PC-3 (cell line): ENCODE results near the gene C11orf86. TPM values are rescaled to one million over a fixed set of nuclear protein-coding genes. Genes with fewer than 3 reads are reported as not detected.
A peak's percentile ranks its signal among the peaks of the same experiment; 100 is the strongest.

Experiments used
- ATAC-seq: fragments of 200-7000 bp; cut with Tn5 transposase; 2 replicates; pipeline ENCODE4 v1.9.1; 2020; ENCODE audit warnings: mild to moderate bottlenecking, moderate library complexity
- BruUV-seq: library from RNA; stranded (reverse); fragments of 400-500 nt; replicated peaks from 2 replicates; lab custom pipeline; 2021; lab: Mats Ljungman, UMichigan
- CTCF ChIA-PET: fragments of 300-600 bp; sonication (Branson Sonifier 250); formaldehyde crosslinking; loops from one replicate; lab custom pipeline; 2022; ENCODE audit warnings: antibody characterized with exemption; lab: Charles Lee
- POLR2A ChIA-PET: fragments of 300-600 bp; sonication (Branson Sonifier 250); formaldehyde crosslinking; loops from one replicate; lab custom pipeline; 2022; ENCODE audit warnings: antibody characterized with exemption; ENCODE audit not compliant: unreplicated experiment; lab: Charles Lee
- DNase-seq: peaks from one replicate; pipeline ENCODE4 v3.0.0-alpha.2; 2015
- H2AFZ ChIP-seq: fragments of 300-600 bp; sonication (generic); 2 replicates; pipeline ENCODE4 v1.6.0; 2016; ENCODE audit warnings: antibody characterized with exemption, low read length
- H3F3A ChIP-seq: fragments of 300-600 bp; sonication (generic); one replicate; pipeline ENCODE4 v1.6.0; 2017; ENCODE audit warnings: antibody characterized with exemption, low read length, control low read depth, mild to moderate bottlenecking; ENCODE audit not compliant: unreplicated experiment
- H3K27ac ChIP-seq: fragments of 300-600 bp; sonication (generic); 2 replicates; pipeline ENCODE4 v1.5.1; 2016; ENCODE audit warnings: mild to moderate bottlenecking, low read length
- H3K27me3 ChIP-seq: fragments of 300-600 bp; sonication (generic); 2 replicates; pipeline ENCODE4 v1.6.1; 2016; ENCODE audit warnings: low read length, mixed read lengths
- H3K36me3 ChIP-seq: fragments of 300-600 bp; sonication (generic); 2 replicates; pipeline ENCODE4 v1.6.1; 2016; ENCODE audit warnings: low read depth, mixed run types, low read length, mixed read lengths
- H3K4me1 ChIP-seq: fragments of 300-600 bp; sonication (generic); 2 replicates; pipeline ENCODE4 v1.5.1; 2016; ENCODE audit warnings: low read length; ENCODE audit not compliant: insufficient read depth
- H3K4me2 ChIP-seq: fragments of 300-600 bp; sonication (generic); 2 replicates; pipeline ENCODE4 v1.6.0; 2016; ENCODE audit warnings: low read length
- H3K4me3 ChIP-seq: fragments of 300-600 bp; sonication (generic); 2 replicates; pipeline ENCODE4 v1.5.1; 2016; ENCODE audit warnings: mild to moderate bottlenecking, low read length, mixed read lengths
- H3K79me2 ChIP-seq: fragments of 300-600 bp; sonication (generic); 2 replicates; pipeline ENCODE4 v1.6.1; 2017; ENCODE audit warnings: low read length, mixed read lengths
- H3K9ac ChIP-seq: fragments of 300-600 bp; sonication (generic); 2 replicates; pipeline ENCODE4 v1.6.0; 2016; ENCODE audit warnings: mild to moderate bottlenecking, low read length
- H3K9me2 ChIP-seq: fragments of 300-600 bp; sonication (generic); replicated peaks from 2 replicates; pipeline ENCODE4 v1.6.1; 2016; ENCODE audit warnings: mixed run types, low read length, mixed read lengths
- H3K9me3 ChIP-seq: fragments of 300-600 bp; sonication (generic); 2 replicates; pipeline ENCODE4 v1.6.1; 2016; ENCODE audit warnings: low read length, mixed read lengths
- H4K20me1 ChIP-seq: fragments of 300-600 bp; sonication (generic); 2 replicates; pipeline ENCODE4 v1.6.1; 2016; ENCODE audit warnings: low read length, mixed read lengths
- CTCF ChIP-seq: fragments of 300-600 bp; sonication (generic); conservative IDR thresholded peaks from 2 replicates; pipeline ENCODE4 v1.5.1; 2017; ENCODE audit warnings: antibody characterized with exemption, low read depth, mild to moderate bottlenecking, low read length
- EZH2 ChIP-seq: fragments of 300-600 bp; sonication (generic); IDR thresholded peaks from one replicate; pipeline ENCODE4 v1.6.1; 2017; ENCODE audit warnings: antibody characterized with exemption, mild to moderate bottlenecking, low read length; ENCODE audit not compliant: unreplicated experiment
- EZH2phosphoT487 ChIP-seq: fragments of 300-600 bp; sonication (generic); IDR thresholded peaks from 2 replicates; pipeline ENCODE4 v1.6.1; 2018; ENCODE audit warnings: mild to moderate bottlenecking, antibody characterized with exemption, low read length, borderline replicate concordance
- intact Hi-C: fragments of 100-400 bp; cut with micrococcal nuclease; formaldehyde crosslinking; loops from 2 replicates; pipeline ENCODE4 v1.9.0; 2023
- total RNA-seq: library from RNA; depleted of rRNA; stranded (reverse); fragments of >200 nt; gene quantifications from 2 replicates; pipeline ENCODE4 v1.2.3, GENCODE V29; 2014

Gene C11orf86
- total RNA-seq, 1 experiment from 2014 or later, result not detected

DNA sequence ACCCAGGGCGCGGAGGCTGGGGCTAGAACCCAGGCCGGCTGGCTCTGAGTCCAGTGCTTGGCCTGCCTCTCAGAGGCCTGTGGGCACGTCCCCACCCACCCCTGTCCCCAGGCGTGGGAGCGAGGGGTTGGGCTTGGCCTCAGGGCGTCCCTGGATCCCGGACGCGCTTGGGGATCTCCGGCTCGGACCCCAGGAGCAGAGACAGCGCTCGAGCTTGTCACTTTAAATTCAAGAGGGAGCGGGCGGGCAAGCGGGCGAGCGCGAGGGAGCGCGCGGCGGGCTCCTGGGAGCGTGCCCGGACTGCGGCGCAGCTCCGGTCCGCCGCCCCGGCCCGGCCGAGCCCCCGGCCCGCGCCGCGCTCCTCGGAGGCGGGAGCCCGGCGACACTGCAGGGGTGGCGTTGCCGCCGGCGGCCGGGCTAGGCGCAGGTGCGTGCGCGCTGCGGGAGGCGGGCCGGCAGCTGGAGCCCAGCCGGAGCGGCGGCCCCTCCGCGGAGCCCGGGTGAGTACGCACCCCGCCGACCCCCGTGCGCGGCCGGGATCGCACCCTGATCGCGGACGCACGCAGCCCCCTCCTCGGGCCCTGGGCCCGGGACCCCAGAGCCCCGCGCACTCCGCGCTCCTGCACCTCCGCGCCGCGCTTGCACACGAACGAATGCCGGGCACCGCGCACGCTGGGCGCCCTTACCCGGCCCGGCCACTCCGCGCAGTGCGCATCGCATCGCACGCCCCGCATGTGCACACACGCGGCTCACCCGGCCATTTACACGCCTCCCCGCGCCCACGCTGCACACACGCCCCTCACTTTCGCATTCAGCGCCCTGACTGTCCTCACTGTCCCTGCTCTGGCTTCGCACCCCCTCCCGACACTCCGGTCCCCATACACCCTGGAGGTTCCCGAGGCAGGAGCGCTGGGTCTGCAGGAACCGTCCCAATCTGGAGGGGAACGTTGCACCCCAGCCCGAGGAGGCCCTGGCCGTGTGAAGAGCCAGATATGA lies 48.2 kb downstream of the C11orf86 start, which contains the start of gene SYT12:
Gene SYT12, plus strand, starts transcription at position 174 of the 996 bp plus-strand sequence. CDS start 7,011 bp downstream, outside the sequence.
- peak within 1 kb of the TSS; percentile 76 for H2AFZ ChIP-seq

GRCh38 chr11:67023957-67024353 lies 48.9 kb downstream of the C11orf86 start:
- peak overlapping the region; percentile 64; the same call in 1 of the 2 replicates for H2AFZ ChIP-seq
- peaks cover 31% of the 10 kb centered on the region for H3K4me1 ChIP-seq
- H3K9me3 ChIP-seq, result no peaks in the 10 kb centered on the region
- H3K36me3 ChIP-seq, result no peaks in the 10 kb centered on the region
- H3K9me2 ChIP-seq, result no peaks in the 10 kb centered on the region
- no peaks in the 10 kb centered on the region for H3K27me3 ChIP-seq
- no TSS peak for BruUV-seq
- peak overlapping the region; percentile 86 for H3K4me2 ChIP-seq
- H4K20me1 ChIP-seq, result no peaks in the 10 kb centered on the region
- TF ChIP-seq CTCF (no peak), EZH2 (no peak), EZH2phosphoT487 (no peak)
- H3K4me3 ChIP-seq, result peak overlapping the region; percentile 66
- intact Hi-C loops, result no loop called here
- no peaks in the 10 kb centered on the region for H3K79me2 ChIP-seq
- no peaks in the 10 kb centered on the region for H3F3A ChIP-seq
- DNase-seq (no peak), ATAC-seq (no peak)
- H3K9ac ChIP-seq, result no peak overlapping the region
- H3K27ac ChIP-seq, result no peak overlapping the region
- ChIA-PET POLR2A (interaction anchor here (0.6 kb wide), 1 partner anchor 32 kb away, joined by 8 read pairs; no protein-coding TSS in a partner anchor), CTCF (no interaction called here)

More for the DNA sequence above, 48.2 kb downstream of the C11orf86 start, which contains the start of gene SYT12:
- no peaks in the 10 kb centered on the region for H3K9me2 ChIP-seq
- ATAC-seq (peak; percentile 40), DNase-seq (peak; percentile 37)
- peaks cover 31% of the 10 kb centered on the region for H3K4me1 ChIP-seq
- no peaks in the 10 kb centered on the region for H3K9me3 ChIP-seq
- H3K36me3 ChIP-seq, result no peaks in the 10 kb centered on the region
- no TSS peak for BruUV-seq
- no peaks in the 10 kb centered on the region for H3K27me3 ChIP-seq
- TF ChIP-seq EZH2phosphoT487 (no peak), EZH2 (no peak), CTCF (no peak)
- no peak within 1 kb of the TSS for H3K27ac ChIP-seq
- ChIA-PET CTCF (no interaction called here), POLR2A (interaction anchor here (0.6 kb wide), 1 partner anchor 32 kb away, joined by 8 read pairs; no protein-coding TSS in a partner anchor)
- intact Hi-C loops, result no loop called here
- no peaks in the 10 kb centered on the region for H3K79me2 ChIP-seq
- H3F3A ChIP-seq, result no peaks in the 10 kb centered on the region
- no peaks in the 10 kb centered on the region for H4K20me1 ChIP-seq
- H3K4me2 ChIP-seq, result peak within 1 kb of the TSS; percentile 86
- peak within 1 kb of the TSS; percentile 68 for H3K4me3 ChIP-seq
- H3K9ac ChIP-seq, result peak within 1 kb of the TSS; percentile 25; the same call in 1 of the 2 replicates
